ENCODE measurements around the gene INTS15.
"Not testable (repeated sequence)": the region's sequence is repeated elsewhere in the genome, so short reads cannot be mapped to it uniquely, and the experiment has no call there.

Gene INTS15

GRCh38 chr7:6631605-6632004, 41.8 kb downstream of the INTS15 start:
- no peak overlapping the region for H2AFZ ChIP-seq (ENCODE audit: low read depth, low read length)
- H3K4me3 ChIP-seq (ENCODE audit: low read depth in 1 of 2, low read length in 2 of 2) = no peak overlapping the region
- ATAC-seq (ENCODE audit: insufficient read depth, low read depth) (no peak), DNase-seq (no peak)
- no peaks in the 10 kb centered on the region for H3K36me3 ChIP-seq (ENCODE audit: insufficient read depth, low read length)
- TF ChIP-seq EZH2 (IDR thresholded peaks at IDR 0.05; ENCODE audit: borderline replicate concordance, low read depth, low read length, severe bottlenecking) = no peak
- TF ChIP-seq CTCF (IDR thresholded peaks at IDR 0.05; ENCODE audit: borderline replicate concordance, extremely low read depth, low read length, poor library complexity, severe bottlenecking) = no peak
- H3K4me2 ChIP-seq (ENCODE audit: insufficient read depth, low read length) = no peak overlapping the region
- no peaks in the 10 kb centered on the region for H3K9me3 ChIP-seq (ENCODE audit: insufficient read depth, low read length, severe bottlenecking)
- no peak overlapping the region for H3K9ac ChIP-seq (ENCODE audit: low read depth, low read length)
- H3K27me3 ChIP-seq (ENCODE audit: insufficient read depth, low read length, poor library complexity) = no peaks in the 10 kb centered on the region
- peaks cover 7% of the 10 kb centered on the region for H3K4me1 ChIP-seq (ENCODE audit: insufficient read depth, low read length)
- no peaks in the 10 kb centered on the region for H4K20me1 ChIP-seq (ENCODE audit: insufficient read depth, low read length)
- H3K27ac ChIP-seq (ENCODE audit: low read length) = no peak overlapping the region
- H3K79me2 ChIP-seq (ENCODE audit: insufficient read depth, low read length) = no peaks in the 10 kb centered on the region

GRCh38 chr7:6634021-6634420, 44.2 kb downstream of the INTS15 start:
- Histone ChIP-seq H3K36me3 (ENCODE audit: insufficient read depth, low read length) (peaks cover 5% of the 10 kb centered on the region), H3K27me3 (ENCODE audit: insufficient read depth, low read length, poor library complexity) (no peaks in the 10 kb centered on the region), H3K79me2 (ENCODE audit: insufficient read depth, low read length) (peaks cover 21% of the 10 kb centered on the region), H3K9me3 (ENCODE audit: insufficient read depth, low read length, severe bottlenecking) (no peaks in the 10 kb centered on the region), H2AFZ (ENCODE audit: low read depth, low read length) (no peak overlapping the region), H3K9ac (ENCODE audit: low read depth, low read length) (no peak overlapping the region), H3K4me1 (ENCODE audit: insufficient read depth, low read length) (peaks cover 24% of the 10 kb centered on the region), H3K27ac (ENCODE audit: low read length) (no peak overlapping the region), H3K4me2 (ENCODE audit: insufficient read depth, low read length) (no peak overlapping the region), H4K20me1 (ENCODE audit: insufficient read depth, low read length) (peaks cover 11% of the 10 kb centered on the region; the same call in 1 of the 2 replicates), H3K4me3 (ENCODE audit: low read depth in 1 of 2, low read length in 2 of 2) (no peak overlapping the region)
- DNase-seq (no peak), ATAC-seq (ENCODE audit: insufficient read depth, low read depth) (no peak)
- TF ChIP-seq CTCF (IDR thresholded peaks at IDR 0.05; ENCODE audit: borderline replicate concordance, extremely low read depth, low read length, poor library complexity, severe bottlenecking) = no peak
- no peak for TF ChIP-seq EZH2 (IDR thresholded peaks at IDR 0.05; ENCODE audit: borderline replicate concordance, low read depth, low read length, severe bottlenecking)

GRCh38 chr7:6634971-6635370, 45.1 kb downstream of the INTS15 start:
- not testable (repeated sequence) for H3K4me2 ChIP-seq (ENCODE audit: insufficient read depth, low read length); DNase-seq; H3K27me3 ChIP-seq (ENCODE audit: insufficient read depth, low read length, poor library complexity); H3K4me3 ChIP-seq (ENCODE audit: low read depth in 1 of 2, low read length in 2 of 2); H3K9me3 ChIP-seq (ENCODE audit: insufficient read depth, low read length, severe bottlenecking); H2AFZ ChIP-seq (ENCODE audit: low read depth, low read length); H3K9ac ChIP-seq (ENCODE audit: low read depth, low read length); H3K27ac ChIP-seq (ENCODE audit: low read length); ATAC-seq (ENCODE audit: insufficient read depth, low read depth)
- Histone ChIP-seq H3K36me3 (ENCODE audit: insufficient read depth, low read length) (peaks cover 15% of the 10 kb centered on the region), H3K79me2 (ENCODE audit: insufficient read depth, low read length) (peaks cover 30% of the 10 kb centered on the region), H3K4me1 (ENCODE audit: insufficient read depth, low read length) (peaks cover 33% of the 10 kb centered on the region), H4K20me1 (ENCODE audit: insufficient read depth, low read length) (peaks cover 18% of the 10 kb centered on the region)

GRCh38 chr7:6636741-6637543, 47.1 kb downstream of the INTS15 start, which contains the start of gene ZNF316:
ZNF316 (plus strand) TSS chr7:6637318; CDS start chr7:6642410, 5,092 bp downstream.
- peak within 1 kb of the TSS; percentile 93 for H2AFZ ChIP-seq (ENCODE audit: low read depth, low read length)
- peaks cover 35% of the 10 kb centered on the region for H3K36me3 ChIP-seq (ENCODE audit: insufficient read depth, low read length)
- no peaks in the 10 kb centered on the region for H3K9me3 ChIP-seq (ENCODE audit: insufficient read depth, low read length, severe bottlenecking)
- peak within 1 kb of the TSS; percentile 99 for H3K4me2 ChIP-seq (ENCODE audit: insufficient read depth, low read length)
- peaks cover 49% of the 10 kb centered on the region for H3K79me2 ChIP-seq (ENCODE audit: insufficient read depth, low read length)
- H3K4me1 ChIP-seq (ENCODE audit: insufficient read depth, low read length) = peaks cover 39% of the 10 kb centered on the region
- TF ChIP-seq CTCF (IDR thresholded peaks at IDR 0.05; ENCODE audit: borderline replicate concordance, extremely low read depth, low read length, poor library complexity, severe bottlenecking) (no peak), EZH2 (IDR thresholded peaks at IDR 0.05; ENCODE audit: borderline replicate concordance, low read depth, low read length, severe bottlenecking) (no peak)
- H3K27me3 ChIP-seq (ENCODE audit: insufficient read depth, low read length, poor library complexity) = no peaks in the 10 kb centered on the region
- H4K20me1 ChIP-seq (ENCODE audit: insufficient read depth, low read length) = peaks cover 36% of the 10 kb centered on the region
- ATAC-seq (ENCODE audit: insufficient read depth, low read depth) (peak; percentile 43), DNase-seq (peak; percentile 49)
- H3K27ac ChIP-seq (ENCODE audit: low read length) = peak within 1 kb of the TSS; percentile 75
- peak within 1 kb of the TSS; percentile 73 to 98 for H3K4me3 ChIP-seq (ENCODE audit: low read depth in 1 of 2, low read length in 2 of 2)
- H3K9ac ChIP-seq (ENCODE audit: low read depth, low read length) = peak within 1 kb of the TSS; percentile 94

Data from DND-41 (cell line).